Stomach (tissue), 4 donors: Measurements from ENCODE around the gene PRM2.

ENCODE experiments used
- CTCF ChIP-seq, 7 experiments: fragments of 450-650 bp in 4 of 7; fragments of 200-600 bp in 3 of 7; sonication (generic) in 3 of 7; IDR thresholded peaks; one replicate each; pipeline ENCODE4 v1.5.1; 2016 to 2019; ENCODE audit warnings: antibody characterized with exemption in 7 of 7, control low read depth in 2 of 7, mild to moderate bottlenecking in 1 of 7
- POLR2A ChIP-seq, 4 donors: fragments of 450-650 bp; IDR thresholded peaks; one replicate each; pipeline ENCODE4 v1.6.1; 2016; ENCODE audit warnings: antibody characterized with exemption in 4 of 4, control low read depth in 2 of 4, mild to moderate bottlenecking in 1 of 4, moderate library complexity in 1 of 4
- POLR2AphosphoS5 ChIP-seq, 3 donors: sonication (generic); formaldehyde crosslinking; IDR thresholded peaks; one replicate each; pipeline ENCODE4 v1.6.1; 2016; ENCODE audit warnings: antibody characterized with exemption in 3 of 3

DNA sequence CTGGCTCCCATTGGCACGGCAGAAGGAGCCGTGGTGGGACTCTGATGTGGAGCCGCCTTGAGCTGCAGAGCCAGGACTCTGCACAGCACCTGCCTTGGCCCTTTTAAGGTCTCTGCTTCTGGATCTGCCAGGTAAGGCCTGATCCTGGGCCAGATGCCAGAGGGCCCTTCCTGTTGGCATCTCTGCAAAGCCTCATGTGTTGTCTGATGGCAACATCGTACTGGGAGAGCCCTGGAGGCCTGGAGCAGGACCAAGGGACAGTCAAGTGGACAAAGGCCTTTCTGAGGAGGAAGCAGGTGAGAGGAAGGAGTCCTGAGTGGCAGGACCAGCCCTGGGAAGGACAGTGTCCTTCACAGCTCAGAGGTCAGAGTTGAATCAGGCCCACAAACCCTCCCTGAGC lies 46.4 kb downstream of the PRM2 start:
- no peak for TF ChIP-seq CTCF (IDR thresholded peaks at IDR 0.05)
- no peak for TF ChIP-seq POLR2A (IDR thresholded peaks at IDR 0.05)
- TF ChIP-seq POLR2AphosphoS5 (IDR thresholded peaks at IDR 0.05) = no peak
